ENCODE measurements around the gene NRL. TPM values are rescaled to one million over a fixed set of nuclear protein-coding genes. Genes with fewer than 3 reads are reported as not detected.

The NRL gene
- 0.78 and 1.1 TPM in 2 replicates for total RNA-seq

DNA sequence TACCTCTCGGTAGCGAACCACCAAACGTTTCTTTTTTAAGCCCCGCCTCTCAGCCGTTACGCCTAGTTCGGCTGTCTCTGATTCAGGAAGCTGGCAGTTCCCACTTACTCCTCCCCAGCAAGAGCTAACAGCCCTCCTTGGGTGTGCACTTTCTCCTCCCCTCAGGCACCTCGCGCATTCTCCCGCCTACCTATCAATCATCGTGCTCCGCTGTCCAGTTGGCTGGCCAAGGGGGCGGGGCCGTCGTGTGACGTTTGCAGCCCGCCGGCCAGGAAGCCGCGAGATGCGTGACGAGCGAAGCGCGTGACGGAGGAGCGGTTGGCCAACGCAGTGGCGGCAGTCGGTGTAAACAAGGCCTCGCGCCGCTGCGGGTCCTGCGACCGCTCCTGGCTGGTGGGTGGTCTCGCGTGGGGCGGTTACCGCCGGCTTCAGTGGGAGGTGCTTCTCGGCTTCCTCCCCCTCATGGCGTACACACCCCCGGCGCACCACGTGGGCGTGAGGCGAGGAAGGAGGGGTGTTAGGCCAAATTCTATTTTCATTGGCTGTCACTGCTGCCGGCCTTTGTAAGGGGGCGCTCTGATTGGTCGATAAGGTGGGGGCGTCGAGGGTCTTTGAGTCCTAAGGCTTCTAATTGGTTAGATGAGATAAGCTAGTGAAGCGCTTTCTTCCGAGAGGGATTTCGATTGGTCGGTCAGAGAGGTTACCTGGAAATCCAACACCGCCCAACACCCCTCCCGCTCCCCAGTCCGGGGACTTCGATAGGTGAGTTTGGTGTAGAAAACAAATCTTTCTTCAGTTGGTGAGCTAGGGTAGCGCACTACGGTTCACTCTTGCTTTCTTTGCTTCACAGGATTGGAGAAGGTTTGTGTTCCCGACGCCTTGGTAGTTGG, at the start of gene NRL, which contains the start of gene DCAF11:
Gene NRL, minus strand, starts transcription at position 418 of the 890 bp plus-strand sequence. CDS start 32,101 bp downstream, outside the sequence.
Gene DCAF11, plus strand, starts transcription at position 246 of the 890 bp plus-strand sequence. CDS start 818 bp downstream, outside the sequence.

DNA sequence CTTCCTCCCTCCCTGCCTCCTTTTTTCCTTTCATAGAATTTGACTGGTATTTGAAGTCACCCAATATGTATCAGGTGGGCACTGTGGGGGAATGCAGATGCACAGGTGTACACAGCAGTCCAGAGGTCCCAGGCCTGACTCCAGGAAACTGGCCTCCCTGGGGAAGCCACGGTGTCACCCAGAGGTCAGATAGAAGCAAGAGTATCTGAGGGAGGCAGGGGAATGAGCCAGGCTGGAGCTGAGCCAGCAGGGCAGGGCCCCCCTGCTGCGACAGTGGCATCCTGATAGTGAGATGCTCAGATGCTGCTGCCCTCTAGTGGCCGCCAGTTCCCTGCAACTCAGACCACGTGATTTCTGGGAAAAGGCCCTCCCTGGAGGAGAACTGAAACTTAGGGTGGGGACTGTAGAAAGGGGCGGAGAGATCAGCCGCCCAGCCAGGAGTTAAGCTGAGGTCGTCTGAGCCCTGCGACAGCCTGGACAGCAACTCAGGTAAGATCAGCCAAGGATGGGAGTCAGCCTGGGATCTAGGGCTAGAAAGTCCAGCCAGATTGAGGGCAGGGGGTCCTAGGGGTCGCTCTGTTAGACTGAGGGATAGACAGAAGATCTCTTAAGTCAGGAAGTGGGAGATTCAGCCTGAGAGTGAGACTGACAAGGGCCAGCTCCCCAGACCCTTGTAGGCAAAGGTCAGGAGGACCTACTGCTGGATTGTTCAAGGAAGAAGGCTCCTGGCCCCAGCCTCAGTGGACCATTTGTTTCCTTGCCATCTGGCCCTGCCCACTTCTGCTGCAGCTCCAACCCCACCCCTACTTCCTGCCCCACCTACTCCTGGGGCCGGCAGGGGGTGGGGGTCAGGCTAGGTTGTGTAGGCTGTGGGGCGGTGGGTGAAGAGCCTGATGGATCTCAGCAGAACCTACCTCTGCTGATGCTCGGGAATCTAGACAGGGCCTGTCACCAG, 46.4 kb upstream of the NRL start, which contains the start of gene IRF9:
Gene IRF9, plus strand, starts transcription at position 416 of the 955 bp plus-strand sequence. CDS start 880 bp downstream, outside the sequence.

DNA sequence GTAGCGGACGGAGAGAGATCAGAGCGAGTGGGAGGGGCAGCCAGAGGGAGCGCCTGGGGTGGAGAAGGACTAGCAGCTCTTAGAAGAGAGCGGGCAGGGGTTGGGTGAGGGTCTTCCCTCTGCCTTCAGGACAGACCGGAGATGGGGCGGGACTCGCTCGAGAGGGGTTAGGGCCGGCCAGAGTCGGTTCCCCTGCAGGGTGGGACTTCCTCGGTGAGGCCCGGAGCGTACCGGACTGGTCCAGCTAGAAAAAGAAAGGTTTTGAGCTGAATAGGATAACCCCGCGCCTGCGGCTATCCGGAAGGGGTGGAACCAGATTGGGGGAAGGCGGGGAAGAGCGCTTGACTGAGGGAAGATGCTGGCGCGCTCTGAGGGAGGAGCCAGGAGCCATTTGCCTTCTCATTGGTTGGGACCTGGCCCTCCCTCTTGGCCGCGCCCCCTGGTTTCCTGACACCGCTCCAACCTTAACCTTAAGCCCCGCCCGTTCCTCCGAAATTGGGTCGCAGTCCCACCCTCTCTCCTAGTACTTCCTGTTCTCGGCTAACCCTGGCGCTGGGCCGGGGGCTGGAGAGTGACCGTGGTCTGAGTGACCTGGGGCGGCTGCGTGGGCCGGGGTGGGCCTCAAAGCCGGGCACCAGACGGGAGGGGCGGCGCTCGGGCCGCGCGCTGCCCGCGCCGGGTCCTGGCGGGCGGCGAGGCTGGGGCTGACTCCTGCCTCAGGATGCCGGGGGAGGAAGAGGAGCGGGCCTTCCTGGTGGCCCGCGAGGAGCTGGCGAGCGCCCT, 32.4 kb upstream of the NRL start, which contains the start of gene RNF31:
Gene RNF31, plus strand, starts transcription at position 521 of the 783 bp plus-strand sequence. Its CDS starts 201 bp downstream, at position 722.

DNA sequence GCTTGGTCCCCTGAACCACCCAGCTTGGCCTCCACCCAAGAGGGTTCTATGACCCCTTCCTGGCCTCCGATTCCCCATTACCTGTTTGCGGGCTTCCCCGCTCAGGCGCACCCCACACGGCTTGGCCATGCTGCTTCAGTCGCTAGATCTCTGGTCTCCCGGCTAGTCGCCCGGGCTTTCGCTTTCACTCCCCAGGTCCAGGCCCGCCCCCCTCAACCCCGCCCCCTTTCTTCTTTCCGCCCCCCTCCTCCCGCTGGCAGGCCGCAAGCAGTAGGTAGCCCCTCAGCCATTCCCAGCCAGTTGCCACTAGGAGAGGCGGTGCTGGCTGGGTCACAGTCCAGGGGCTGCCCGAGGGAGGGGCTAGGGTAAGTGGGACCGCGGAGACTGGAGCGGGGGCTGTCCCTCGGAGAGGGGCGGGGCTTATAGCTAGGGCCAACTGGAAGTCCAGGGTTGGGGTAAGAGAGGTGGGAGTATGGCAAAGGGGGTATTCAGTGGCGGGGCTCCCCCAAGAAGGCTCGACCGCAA, 31.8 kb upstream of the NRL start, which contains the start of gene PSME2:
Gene PSME2, minus strand, starts transcription at position 158 of the 525 bp plus-strand sequence. Its CDS starts 29 bp downstream, at position 129.

DNA sequence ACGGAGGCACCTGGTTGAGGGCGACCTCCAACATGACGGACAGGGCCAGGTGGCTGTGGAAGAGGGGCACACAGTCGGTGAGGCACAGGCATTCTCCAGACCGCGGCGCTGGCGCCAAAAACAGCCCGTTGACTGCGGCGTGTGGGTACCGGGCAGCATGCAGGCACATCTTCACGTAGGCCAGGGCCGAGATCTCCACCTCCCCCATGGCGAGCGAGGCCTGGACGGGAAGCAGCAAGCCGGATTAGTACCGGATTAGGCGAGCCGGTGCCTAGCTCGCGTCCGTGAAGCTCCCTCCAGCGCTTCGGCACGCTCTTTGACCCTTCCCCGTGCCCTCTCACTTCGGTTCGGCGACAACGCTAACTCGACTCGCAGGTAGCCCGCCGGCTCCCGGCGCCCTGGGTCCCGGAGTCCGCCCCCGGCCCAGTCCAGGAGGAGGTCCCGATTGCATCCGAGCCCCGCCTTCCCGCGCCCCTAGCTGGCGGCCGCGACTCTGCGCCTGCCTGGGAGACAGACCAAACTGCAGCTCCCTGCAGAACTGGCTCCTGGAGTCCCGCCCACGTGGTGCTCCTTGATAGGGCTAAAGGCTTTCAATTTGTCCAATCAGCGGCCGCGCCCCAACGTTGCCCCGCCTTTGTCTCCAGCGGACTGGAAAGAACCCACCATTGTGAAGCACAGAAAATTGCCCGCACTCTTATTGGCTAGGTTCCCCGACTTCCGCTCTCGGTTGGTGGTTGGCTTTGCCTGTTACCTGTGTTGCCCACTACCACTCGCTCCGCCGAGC, 26.5 kb upstream of the NRL start, which contains the start of gene EMC9:
Gene EMC9, minus strand, starts transcription at position 495 of the 784 bp plus-strand sequence. Its CDS starts 287 bp downstream, at position 208.

DNA sequence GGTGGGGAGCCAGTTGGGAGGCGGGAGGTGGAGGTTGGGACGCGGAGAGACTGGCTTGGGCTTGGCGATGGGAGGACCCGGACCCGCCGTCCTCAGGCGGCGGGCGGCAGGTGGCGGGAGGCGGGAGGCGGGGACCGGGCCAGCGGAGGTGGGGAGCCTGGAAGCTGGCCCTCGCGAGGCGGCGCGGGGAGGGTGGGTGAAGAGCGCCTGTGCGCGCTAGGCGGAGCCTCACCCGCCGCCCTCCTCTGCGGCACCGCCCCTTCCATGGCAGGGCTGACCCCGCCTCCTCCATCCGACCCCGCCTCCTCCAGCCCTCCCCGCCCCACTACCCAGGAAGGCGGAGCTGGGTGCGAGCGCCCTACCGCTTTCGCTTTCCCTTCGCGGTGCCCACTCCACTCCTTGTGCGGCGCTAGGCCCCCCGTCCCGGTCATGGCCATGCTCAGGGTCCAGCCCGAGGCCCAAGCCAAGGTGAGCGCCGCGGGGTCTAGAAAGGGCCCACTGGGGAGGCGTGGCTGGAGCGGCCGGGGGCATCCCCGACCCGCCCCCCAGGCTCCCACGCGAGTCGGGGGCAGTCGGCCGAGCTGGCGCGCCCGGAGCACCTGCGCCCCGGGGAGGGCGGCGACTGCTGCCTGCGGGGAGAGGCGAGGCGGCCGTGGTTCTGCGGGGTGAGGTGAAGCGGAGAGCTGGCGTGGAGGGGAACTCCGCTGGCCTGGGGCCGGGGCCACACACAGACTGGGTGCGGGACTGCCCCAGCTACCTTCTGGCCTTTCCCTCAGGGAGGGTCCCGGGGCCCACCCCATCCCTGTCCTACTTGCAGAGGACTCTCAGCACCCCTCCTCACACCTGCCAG, 21.3 kb upstream of the NRL start, which contains the start of gene PSME1:
Gene PSME1, plus strand, starts transcription at position 361 of the 850 bp plus-strand sequence. Its CDS starts 69 bp downstream, at position 430.

DNA sequence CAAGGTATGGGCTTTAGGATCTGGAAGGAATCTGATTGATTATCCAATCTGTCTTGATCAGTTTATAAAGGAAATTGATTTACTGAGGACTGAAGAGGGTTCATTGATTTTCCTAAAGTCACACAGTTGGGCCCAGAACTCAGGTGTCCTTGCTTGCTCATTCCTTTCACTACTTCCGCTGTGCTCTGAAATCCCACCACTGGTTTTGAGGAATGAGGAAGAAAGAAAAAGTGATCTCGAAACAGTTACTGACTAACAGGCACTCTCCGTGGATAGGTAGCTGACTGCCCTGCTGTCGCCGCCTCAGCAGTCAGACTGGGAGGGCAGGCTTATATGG, 15.6 kb upstream of the NRL start, which contains the start of gene FITM1:
Gene FITM1, plus strand, starts transcription at position 280 of the 337 bp plus-strand sequence. CDS start 905 bp downstream, outside the sequence.

DNA sequence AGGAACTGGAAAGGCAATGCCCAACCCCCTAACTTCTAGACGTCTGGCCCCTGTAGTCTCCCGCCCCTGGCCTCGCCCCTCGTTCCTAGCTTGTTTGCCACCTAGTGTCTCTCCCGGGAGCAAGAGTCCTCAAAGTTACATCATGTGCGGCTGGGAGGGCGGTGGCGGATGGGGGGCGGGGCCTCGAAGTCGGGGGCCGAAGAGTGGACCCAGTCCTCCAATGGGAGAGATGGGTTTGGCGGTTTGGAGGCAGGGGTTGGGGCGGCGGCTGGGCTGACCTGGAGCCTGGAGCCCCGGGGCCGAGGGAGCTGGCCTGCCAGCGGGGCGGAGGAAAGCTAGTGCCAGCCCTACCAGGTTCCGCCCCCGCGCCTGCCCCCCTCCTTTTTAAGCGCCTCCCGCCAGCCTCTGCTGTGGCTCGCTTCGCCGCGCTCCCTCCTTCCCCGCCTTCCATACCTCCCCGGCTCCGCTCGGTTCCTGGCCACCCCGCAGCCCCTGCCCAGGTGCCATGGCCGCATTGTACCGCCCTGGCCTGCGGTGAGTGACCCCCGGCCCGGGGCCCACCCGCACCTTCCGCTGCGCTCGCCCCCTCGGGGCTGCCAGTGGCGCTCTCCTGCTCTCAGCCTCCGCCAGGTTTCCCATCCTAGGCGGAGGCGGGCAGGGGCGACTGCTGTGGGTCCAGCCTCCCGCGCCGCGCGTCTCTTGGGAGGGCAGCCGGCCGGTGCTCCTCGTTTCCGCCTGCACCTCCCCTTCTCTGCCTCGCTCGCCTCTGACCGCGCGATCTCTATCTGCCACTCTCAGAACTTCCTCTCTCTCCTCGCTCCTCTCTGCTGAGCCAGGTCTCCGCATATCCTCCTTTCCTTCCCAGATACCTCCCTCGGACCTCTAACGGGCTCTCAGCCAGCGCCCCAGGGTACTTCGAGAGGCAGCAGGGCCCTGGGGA, 20.6 kb downstream of the NRL start, which contains the start of gene PCK2:
Gene PCK2, plus strand, starts transcription at position 411 of the 940 bp plus-strand sequence. Its CDS starts 95 bp downstream, at position 506.

DNA sequence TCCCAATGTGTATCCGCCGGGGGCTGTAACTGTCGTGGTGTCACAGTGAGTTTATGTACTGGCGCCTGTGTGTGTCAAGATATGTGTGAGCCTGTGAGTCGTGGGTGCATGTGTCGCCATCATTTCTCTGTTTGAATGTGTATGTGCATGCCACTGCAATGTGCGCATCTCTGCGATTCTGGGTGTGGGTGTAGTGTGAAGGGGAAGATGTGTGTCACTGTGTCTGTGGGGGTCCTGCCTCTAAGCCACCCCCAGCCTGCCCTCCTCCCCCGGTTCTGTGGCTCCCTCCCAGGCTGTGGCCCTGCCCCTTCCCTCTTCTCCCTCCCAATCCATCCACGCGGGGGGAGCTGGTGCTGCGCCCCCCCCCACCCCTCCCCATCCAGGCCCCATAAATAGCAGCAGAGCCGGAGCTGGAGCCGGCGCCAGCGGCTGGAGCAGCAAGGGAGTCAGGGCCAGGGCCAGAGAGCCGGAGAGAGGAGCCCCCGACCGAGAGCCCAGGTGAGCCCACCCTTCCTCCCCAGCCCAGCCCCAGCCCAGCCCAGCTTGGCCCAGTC, 43.5 kb downstream of the NRL start, which contains the start of gene CPNE6:
Gene CPNE6, plus strand, starts transcription at position 419 of the 554 bp plus-strand sequence. CDS start 1,375 bp downstream, outside the sequence.

DNA sequence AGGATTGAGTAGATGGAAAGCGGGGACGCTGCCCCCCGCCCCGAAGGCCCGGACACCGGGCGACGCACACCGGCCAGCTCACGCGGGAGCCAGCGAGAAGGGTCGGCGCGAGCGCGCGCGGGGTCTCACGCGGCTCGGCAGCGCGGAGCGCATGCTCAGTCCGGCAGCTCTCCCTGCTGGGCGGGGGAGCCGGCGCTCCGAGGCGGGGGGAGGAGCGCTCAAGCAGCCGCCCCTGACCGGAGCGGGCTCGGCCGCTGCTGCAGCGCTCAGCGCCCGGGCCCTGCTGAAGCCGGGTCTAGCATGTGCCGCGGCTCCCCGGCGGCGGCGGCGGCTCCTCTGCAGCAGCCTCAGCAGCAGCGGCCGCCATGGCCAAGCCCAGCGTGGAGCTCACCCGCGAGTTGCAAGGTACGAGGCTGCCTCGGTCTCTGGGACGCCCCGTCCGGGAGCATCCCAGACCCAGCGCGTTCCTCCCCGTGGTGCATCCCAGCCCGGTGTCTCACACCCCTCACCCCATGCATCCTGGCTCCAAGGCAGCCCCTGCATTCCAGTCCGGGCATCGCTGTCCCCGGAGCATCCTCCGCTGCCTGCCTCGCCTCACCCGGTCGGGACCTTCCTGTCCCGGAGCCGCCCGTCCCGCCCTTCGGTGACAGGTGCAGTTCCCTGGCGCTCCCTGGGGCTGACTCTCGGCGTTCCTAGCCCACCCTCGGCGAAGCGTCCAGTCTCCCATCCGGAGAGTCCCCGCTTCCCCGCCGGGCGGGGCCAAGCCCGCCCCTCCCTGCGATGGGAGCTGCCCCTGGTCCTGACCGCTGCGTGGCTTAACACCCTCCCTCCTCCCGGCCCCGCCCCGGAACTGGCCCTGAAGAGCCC, 62.7 kb downstream of the NRL start, which contains the start of gene CARMIL3:
Gene CARMIL3, plus strand, starts transcription at position 221 of the 867 bp plus-strand sequence. Its CDS starts 145 bp downstream, at position 366.

Small RNA genes within 50 kb of the gene (small RNA-seq; reads per million reads assigned to genes)
- gene RNA5SP383 = 0.22 reads per million

Other genes starting within 250 kb of the NRL start
- gene DHRS4, start 161.2 kb downstream of the NRL start, total RNA-seq = 35.0 and 41.2 TPM in 2 replicates
- gene DHRS4L2, start 126.0 kb downstream of the NRL start, total RNA-seq = 9.2 and 11.0 TPM in 2 replicates
- gene CARMIL3, start 62.9 kb downstream of the NRL start, total RNA-seq = under 0.01 TPM in 1 of 2 replicates, not detected in the other
- gene CPNE6, start 43.4 kb downstream of the NRL start, total RNA-seq = not detected in 2 replicates
- 10.3 and 13.9 TPM in 2 replicates for gene PCK2, start 20.6 kb downstream of the NRL start, total RNA-seq
- gene DCAF11, start 172 bp downstream of the NRL start, total RNA-seq = 44.5 and 46.1 TPM in 2 replicates
- 0.37 TPM in 1 of 2 replicates, not detected in the other for gene FITM1, start 15.7 kb upstream of the NRL start, total RNA-seq
- gene PSME1, start 21.2 kb upstream of the NRL start, total RNA-seq = 62.9 and 93.7 TPM in 2 replicates
- 12.1 and 13.3 TPM in 2 replicates for gene EMC9, start 26.6 kb upstream of the NRL start, total RNA-seq
- gene PSME2, start 31.7 kb upstream of the NRL start, total RNA-seq = 72.1 and 87.5 TPM in 2 replicates
- 40.8 and 43.8 TPM in 2 replicates for gene RNF31, start 32.5 kb upstream of the NRL start, total RNA-seq
- 38.3 and 59.5 TPM in 2 replicates for gene IRF9, start 46.3 kb upstream of the NRL start, total RNA-seq
- gene REC8, start 57.1 kb upstream of the NRL start, total RNA-seq = 1.8 TPM in 2 replicates
- 74.6 and 97.4 TPM in 2 replicates for gene IPO4, start 73.9 kb upstream of the NRL start, total RNA-seq
- 53.2 and 56.2 TPM in 2 replicates for gene TM9SF1, start 80.5 kb upstream of the NRL start, total RNA-seq
- gene TSSK4, start 90.7 kb upstream of the NRL start, total RNA-seq = under 0.01 and 0.20 TPM in 2 replicates
- 10.0 and 10.3 TPM in 2 replicates for gene CHMP4A, start 98.5 kb upstream of the NRL start, total RNA-seq
- 10.8 and 14.7 TPM in 2 replicates for gene MDP1, start 101.1 kb upstream of the NRL start, total RNA-seq
- gene NEDD8, start 117.4 kb upstream of the NRL start, total RNA-seq = 84.3 and 102 TPM in 2 replicates
- 54.2 and 64.3 TPM in 2 replicates for gene GMPR2, start 118.0 kb upstream of the NRL start, total RNA-seq
- 37.7 and 46.3 TPM in 2 replicates for gene TINF2, start 127.7 kb upstream of the NRL start, total RNA-seq
- 0.78 and 1.1 TPM in 2 replicates for gene TGM1, start 148.2 kb upstream of the NRL start, total RNA-seq
- 22.4 and 30.1 TPM in 2 replicates for gene RABGGTA, start 156.6 kb upstream of the NRL start, total RNA-seq
- gene DHRS1, start 184.8 kb upstream of the NRL start, total RNA-seq = 10.0 and 16.2 TPM in 2 replicates
- 19.1 and 27.2 TPM in 2 replicates for gene NOP9, start 184.9 kb upstream of the NRL start, total RNA-seq
- gene CIDEB, start 193.0 kb upstream of the NRL start, total RNA-seq = 1.2 and 2.2 TPM in 2 replicates
- 5.3 and 5.5 TPM in 2 replicates for gene LTB4R2, start 195.2 kb upstream of the NRL start, total RNA-seq
- 1.4 and 2.2 TPM in 2 replicates for gene LTB4R, start 196.6 kb upstream of the NRL start, total RNA-seq
- 3.7 and 11.5 TPM in 2 replicates for gene ADCY4, start 220.1 kb upstream of the NRL start, total RNA-seq
- 3.7 TPM in 2 replicates for gene RIPK3, start 225.0 kb upstream of the NRL start, total RNA-seq

All from subcutaneous preadipocyte (primary cell).